Osteoblast (primary cell): ENCODE data around the gene PRKCSH. TPM values are rescaled to one million over a fixed set of nuclear protein-coding genes. Genes with fewer than 3 reads are reported as not detected.
"Not testable (repeated sequence)": the region's sequence is repeated elsewhere in the genome, so short reads cannot be mapped to it uniquely, and the experiment has no call there.

ENCODE experiments used
- DNase-seq: peaks from one replicate; pipeline ENCODE4 v3.0.0; 2011; ENCODE audit warnings: low spot score, mixed read lengths; ENCODE audit not compliant: insufficient read length; ENCODE audit errors: missing footprints
- H2AFZ ChIP-seq: 2 replicates; pipeline ENCODE4 v1.6.0; 2011; ENCODE audit warnings: mild to moderate bottlenecking, low read length
- H3K27ac ChIP-seq: 2 replicates; pipeline ENCODE4 v1.5.1; 2011; ENCODE audit warnings: mild to moderate bottlenecking, low read depth, low read length, moderate library complexity
- H3K27me3 ChIP-seq: 2 replicates; pipeline ENCODE4 v1.6.0; 2012; ENCODE audit warnings: mild to moderate bottlenecking, control low read depth, inconsistent platforms, low read length, moderate library complexity; ENCODE audit not compliant: insufficient read depth
- H3K36me3 ChIP-seq: 2 replicates; pipeline ENCODE4 v1.5.1; 2011; ENCODE audit warnings: mild to moderate bottlenecking, low read length, control low read depth, moderate library complexity; ENCODE audit not compliant: insufficient read depth
- H3K4me1 ChIP-seq: 2 replicates; pipeline ENCODE4 v1.5.1; 2011; ENCODE audit warnings: mild to moderate bottlenecking, low read length, control low read depth, moderate library complexity; ENCODE audit not compliant: insufficient read depth
- H3K4me2 ChIP-seq: 2 replicates; pipeline ENCODE4 v1.6.0; 2011; ENCODE audit warnings: mild to moderate bottlenecking, low read length; ENCODE audit not compliant: insufficient read depth
- H3K4me3 ChIP-seq: fragments of 200-600 bp; sonication (generic); 3 replicates; pipeline ENCODE4 v1.5.1; 2012; ENCODE audit warnings: mild to moderate bottlenecking, low read length, inconsistent platforms; ENCODE audit not compliant: insufficient read depth
- H3K79me2 ChIP-seq: 2 replicates; pipeline ENCODE4 v1.6.0; 2012; ENCODE audit warnings: mild to moderate bottlenecking, low read length, control low read depth, inconsistent platforms; ENCODE audit not compliant: insufficient read depth
- H3K9me3 ChIP-seq: 2 replicates; pipeline ENCODE4 v1.5.1; 2011; ENCODE audit warnings: low read depth, low read length, control low read depth
- H4K20me1 ChIP-seq: 2 replicates; pipeline ENCODE4 v1.6.0; 2012; ENCODE audit warnings: mild to moderate bottlenecking, low read length, control low read depth; ENCODE audit not compliant: insufficient read depth
- total RNA-seq: library from RNA; depleted of rRNA; stranded (reverse); fragments of >200 nt; gene quantifications from 2 replicates; pipeline ENCODE4 v1.2.3, GENCODE V29; 2012
- TF ChIP-seq, protein P1 (sequence below): IDR thresholded peaks from 2 replicates; pipeline ENCODE4 v1.5.1; 2011; ENCODE audit warnings: mild to moderate bottlenecking, low read depth, low read length, moderate library complexity; ENCODE audit errors: extremely low read depth

Gene PRKCSH
- total RNA-seq, 1 donor, result 117 TPM

- TF ChIP-seq, protein P1, sequence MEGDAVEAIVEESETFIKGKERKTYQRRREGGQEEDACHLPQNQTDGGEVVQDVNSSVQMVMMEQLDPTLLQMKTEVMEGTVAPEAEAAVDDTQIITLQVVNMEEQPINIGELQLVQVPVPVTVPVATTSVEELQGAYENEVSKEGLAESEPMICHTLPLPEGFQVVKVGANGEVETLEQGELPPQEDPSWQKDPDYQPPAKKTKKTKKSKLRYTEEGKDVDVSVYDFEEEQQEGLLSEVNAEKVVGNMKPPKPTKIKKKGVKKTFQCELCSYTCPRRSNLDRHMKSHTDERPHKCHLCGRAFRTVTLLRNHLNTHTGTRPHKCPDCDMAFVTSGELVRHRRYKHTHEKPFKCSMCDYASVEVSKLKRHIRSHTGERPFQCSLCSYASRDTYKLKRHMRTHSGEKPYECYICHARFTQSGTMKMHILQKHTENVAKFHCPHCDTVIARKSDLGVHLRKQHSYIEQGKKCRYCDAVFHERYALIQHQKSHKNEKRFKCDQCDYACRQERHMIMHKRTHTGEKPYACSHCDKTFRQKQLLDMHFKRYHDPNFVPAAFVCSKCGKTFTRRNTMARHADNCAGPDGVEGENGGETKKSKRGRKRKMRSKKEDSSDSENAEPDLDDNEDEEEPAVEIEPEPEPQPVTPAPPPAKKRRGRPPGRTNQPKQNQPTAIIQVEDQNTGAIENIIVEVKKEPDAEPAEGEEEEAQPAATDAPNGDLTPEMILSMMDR, result no peak
- Histone ChIP-seq H2AFZ (no peak overlapping the region), H4K20me1 (no peaks in the 10 kb centered on the region), H3K4me2 (no peak overlapping the region), H3K4me3 (no peak overlapping the region), H3K79me2 (no peaks in the 10 kb centered on the region), H3K4me1 (peaks cover 4% of the 10 kb centered on the region), H3K9me3 (no peaks in the 10 kb centered on the region), H3K27me3 (peaks cover 14% of the 10 kb centered on the region), H3K36me3 (no peaks in the 10 kb centered on the region), H3K27ac (no peak overlapping the region)
- DNase-seq, result peak; percentile 92
Measured at GRCh38 chr19:11423791-11424181, 11.6 kb upstream of the PRKCSH start.

GRCh38 chr19:11425719-11426457 lies 9.5 kb upstream of the PRKCSH start:
- no peaks in the 10 kb centered on the region for H3K9me3 ChIP-seq
- no peaks in the 10 kb centered on the region for H4K20me1 ChIP-seq
- H3K79me2 ChIP-seq, result no peaks in the 10 kb centered on the region

GRCh38 chr19:11426656-11427055 lies 8.8 kb upstream of the PRKCSH start:
- peak; percentile 52 for DNase-seq
- Histone ChIP-seq H3K27me3 (peaks cover 14% of the 10 kb centered on the region), H3K4me2 (no peak overlapping the region), H3K27ac (no peak overlapping the region), H3K36me3 (no peaks in the 10 kb centered on the region), H3K4me1 (no peaks in the 10 kb centered on the region), H2AFZ (no peak overlapping the region), H3K4me3 (no peak overlapping the region), H3K79me2 (no peaks in the 10 kb centered on the region), H4K20me1 (no peaks in the 10 kb centered on the region), H3K9me3 (no peaks in the 10 kb centered on the region)
- TF ChIP-seq, protein P1, result no peak

More at GRCh38 chr19:11425719-11426457, 9.5 kb upstream of the PRKCSH start:
- Histone ChIP-seq H3K27me3 (peaks cover 14% of the 10 kb centered on the region), H3K27ac (no peak overlapping the region), H3K4me1 (no peaks in the 10 kb centered on the region), H2AFZ (no peak overlapping the region), H3K36me3 (no peaks in the 10 kb centered on the region), H3K4me3 (no peak overlapping the region), H3K4me2 (no peak overlapping the region)
- TF ChIP-seq, protein P1, result no peak
- peak; percentile 31 for DNase-seq

- not testable (repeated sequence) for H4K20me1 ChIP-seq, H2AFZ ChIP-seq, DNase-seq, H3K4me2 ChIP-seq, H3K27me3 ChIP-seq, H3K27ac ChIP-seq, H3K4me3 ChIP-seq, H3K9me3 ChIP-seq
- Histone ChIP-seq H3K79me2 (peaks cover 23% of the 10 kb centered on the region), H3K4me1 (peaks cover 13% of the 10 kb centered on the region), H3K36me3 (peaks cover 18% of the 10 kb centered on the region)
Measured at GRCh38 chr19:11433526-11433925, 1.9 kb upstream of the PRKCSH start.
